Progenitor cell of endocrine pancreas (in vitro differentiated cells): ENCODE data around the gene SPARC. TPM values are rescaled to one million over a fixed set of nuclear protein-coding genes. Genes with fewer than 3 reads are reported as not detected.

Experiments used
- DNase-seq: peaks from one replicate; pipeline ENCODE4 v3.0.0; 2021; ENCODE audit warnings: low spot score; ENCODE audit not compliant: unreplicated experiment
- H3K27ac Mint-ChIP-seq: 2 replicates; pipeline ENCODE4 v1.8.0; 2021; ENCODE audit warnings: mild to moderate bottlenecking, moderate library complexity, mixed read lengths
- H3K27me3 Mint-ChIP-seq: 2 replicates; pipeline ENCODE4 v1.8.0; 2021; ENCODE audit warnings: mixed read lengths
- H3K36me3 Mint-ChIP-seq: 2 replicates; pipeline ENCODE4 v1.8.0; 2022; ENCODE audit warnings: mixed read lengths; ENCODE audit not compliant: insufficient read depth
- H3K4me1 Mint-ChIP-seq: 2 replicates; pipeline ENCODE4 v1.8.0; 2021; ENCODE audit warnings: low read depth, mixed read lengths
- H3K4me3 Mint-ChIP-seq: 2 replicates; pipeline ENCODE4 v1.8.0; 2021; ENCODE audit warnings: low read depth, mild to moderate bottlenecking, moderate library complexity, mixed read lengths
- H3K9me3 Mint-ChIP-seq: 2 replicates; pipeline ENCODE4 v1.8.0; 2021; ENCODE audit warnings: low read depth, mixed read lengths
- CTCF ChIP-seq: fragments of 200-600 bp; sonication (generic); IDR thresholded peaks from one replicate; pipeline ENCODE4 v1.5.0; 2021; ENCODE audit warnings: antibody characterized with exemption, mild to moderate bottlenecking; ENCODE audit not compliant: unreplicated experiment
- total RNA-seq: library from RNA; stranded (reverse); gene quantifications from 2 replicates; pipeline ENCODE4 v1.2.1, GENCODE V29; 2021

The SPARC gene
- total RNA-seq, 1 donor from 2014 or later = 55.2 TPM

- no peak overlapping the region for H3K4me3 Mint-ChIP-seq
- no peaks in the 10 kb centered on the region for H3K36me3 Mint-ChIP-seq
- H3K27ac Mint-ChIP-seq = no peak overlapping the region
- peaks cover 50% of the 10 kb centered on the region for H3K27me3 Mint-ChIP-seq
- no peak for DNase-seq
- no peaks in the 10 kb centered on the region for H3K9me3 Mint-ChIP-seq
- peaks cover 4% of the 10 kb centered on the region for H3K4me1 Mint-ChIP-seq
- TF ChIP-seq CTCF = no peak
Measured at GRCh38 chr5:151619812-151620460, 66.8 kb downstream of the SPARC start.

GRCh38 chr5:151618907-151619306 lies 67.8 kb downstream of the SPARC start:
- H3K36me3 Mint-ChIP-seq = no peaks in the 10 kb centered on the region
- peaks cover 4% of the 10 kb centered on the region for H3K4me1 Mint-ChIP-seq
- no peak for TF ChIP-seq CTCF
- H3K9me3 Mint-ChIP-seq = no peaks in the 10 kb centered on the region
- H3K27me3 Mint-ChIP-seq = peaks cover 51% of the 10 kb centered on the region
- H3K4me3 Mint-ChIP-seq = no peak overlapping the region
- no peak for DNase-seq
- no peak overlapping the region for H3K27ac Mint-ChIP-seq

GRCh38 chr5:151617841-151618710 lies 68.6 kb downstream of the SPARC start:
- TF ChIP-seq CTCF = no peak
- H3K27me3 Mint-ChIP-seq = peaks cover 59% of the 10 kb centered on the region
- H3K4me1 Mint-ChIP-seq = peaks cover 3% of the 10 kb centered on the region
- no peak for DNase-seq
- no peak overlapping the region for H3K4me3 Mint-ChIP-seq
- H3K36me3 Mint-ChIP-seq = no peaks in the 10 kb centered on the region
- no peaks in the 10 kb centered on the region for H3K9me3 Mint-ChIP-seq
- H3K27ac Mint-ChIP-seq = peak overlapping the region; percentile 85

GRCh38 chr5:151617383-151617840 lies 69.3 kb downstream of the SPARC start:
- H3K27me3 Mint-ChIP-seq = peaks cover 59% of the 10 kb centered on the region
- no peak overlapping the region for H3K27ac Mint-ChIP-seq
- DNase-seq = no peak
- H3K9me3 Mint-ChIP-seq = no peaks in the 10 kb centered on the region
- no peak overlapping the region for H3K4me3 Mint-ChIP-seq
- TF ChIP-seq CTCF = no peak
- H3K4me1 Mint-ChIP-seq = peaks cover 3% of the 10 kb centered on the region
- H3K36me3 Mint-ChIP-seq = no peaks in the 10 kb centered on the region

- H3K4me3 Mint-ChIP-seq = no peak overlapping the region
- TF ChIP-seq CTCF = no peak
- no peaks in the 10 kb centered on the region for H3K9me3 Mint-ChIP-seq
- peaks cover 52% of the 10 kb centered on the region for H3K27me3 Mint-ChIP-seq
- peaks cover 3% of the 10 kb centered on the region for H3K4me1 Mint-ChIP-seq
- no peak for DNase-seq
- H3K27ac Mint-ChIP-seq = no peak overlapping the region
- no peaks in the 10 kb centered on the region for H3K36me3 Mint-ChIP-seq
Measured at GRCh38 chr5:151615431-151615830, 71.3 kb downstream of the SPARC start.
